ENCODE results near the gene IQSEC1. TPM values are rescaled to one million over a fixed set of nuclear protein-coding genes. Genes with fewer than 3 reads are reported as not detected.
A peak's percentile ranks its signal among the peaks of the same experiment; 100 is the strongest.

IQSEC1 gene
- total RNA-seq, 4 donors from 2014 or later: 31.9 to 35.8 (median 34.8) TPM

DNA sequence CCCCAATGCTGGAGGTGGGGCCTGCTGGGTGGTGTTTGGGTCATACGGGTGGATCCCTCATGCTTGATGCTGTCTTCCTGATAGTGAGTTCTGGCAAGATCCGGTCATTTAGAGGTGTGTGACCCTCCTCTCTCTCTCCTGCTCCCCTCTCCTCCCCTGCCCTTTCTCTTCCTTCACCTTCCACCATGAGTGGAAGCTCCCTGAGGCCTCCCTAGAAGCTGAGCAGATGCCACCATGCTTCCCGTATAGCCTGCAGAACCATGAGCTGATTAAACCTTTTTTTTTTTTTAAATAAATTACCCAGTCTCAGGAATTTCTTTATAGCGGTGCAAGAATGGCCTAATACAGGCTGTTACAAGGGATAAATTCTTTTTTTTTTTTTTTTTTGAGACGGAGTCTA, 36.3 kb upstream of the IQSEC1 start:
- intact Hi-C loops (cut with DNase I; ENCODE audit: low total_unique reads): no loop called here
- TF ChIP-seq POLR2A (IDR thresholded peaks at IDR 0.05): no peak
- TF ChIP-seq, protein P1, sequence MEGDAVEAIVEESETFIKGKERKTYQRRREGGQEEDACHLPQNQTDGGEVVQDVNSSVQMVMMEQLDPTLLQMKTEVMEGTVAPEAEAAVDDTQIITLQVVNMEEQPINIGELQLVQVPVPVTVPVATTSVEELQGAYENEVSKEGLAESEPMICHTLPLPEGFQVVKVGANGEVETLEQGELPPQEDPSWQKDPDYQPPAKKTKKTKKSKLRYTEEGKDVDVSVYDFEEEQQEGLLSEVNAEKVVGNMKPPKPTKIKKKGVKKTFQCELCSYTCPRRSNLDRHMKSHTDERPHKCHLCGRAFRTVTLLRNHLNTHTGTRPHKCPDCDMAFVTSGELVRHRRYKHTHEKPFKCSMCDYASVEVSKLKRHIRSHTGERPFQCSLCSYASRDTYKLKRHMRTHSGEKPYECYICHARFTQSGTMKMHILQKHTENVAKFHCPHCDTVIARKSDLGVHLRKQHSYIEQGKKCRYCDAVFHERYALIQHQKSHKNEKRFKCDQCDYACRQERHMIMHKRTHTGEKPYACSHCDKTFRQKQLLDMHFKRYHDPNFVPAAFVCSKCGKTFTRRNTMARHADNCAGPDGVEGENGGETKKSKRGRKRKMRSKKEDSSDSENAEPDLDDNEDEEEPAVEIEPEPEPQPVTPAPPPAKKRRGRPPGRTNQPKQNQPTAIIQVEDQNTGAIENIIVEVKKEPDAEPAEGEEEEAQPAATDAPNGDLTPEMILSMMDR (IDR thresholded peaks at IDR 0.05): no peak
- WGBS, 2 donors: 91 to 94% methylated on average over 5 of the region's 5 CpGs
- no peak for DNase-seq (ENCODE audit: low spot score in 2 of 2)
- H3K4me3 ChIP-seq (ENCODE audit: low read depth, poor library complexity, severe bottlenecking): no peak overlapping the region

DNA sequence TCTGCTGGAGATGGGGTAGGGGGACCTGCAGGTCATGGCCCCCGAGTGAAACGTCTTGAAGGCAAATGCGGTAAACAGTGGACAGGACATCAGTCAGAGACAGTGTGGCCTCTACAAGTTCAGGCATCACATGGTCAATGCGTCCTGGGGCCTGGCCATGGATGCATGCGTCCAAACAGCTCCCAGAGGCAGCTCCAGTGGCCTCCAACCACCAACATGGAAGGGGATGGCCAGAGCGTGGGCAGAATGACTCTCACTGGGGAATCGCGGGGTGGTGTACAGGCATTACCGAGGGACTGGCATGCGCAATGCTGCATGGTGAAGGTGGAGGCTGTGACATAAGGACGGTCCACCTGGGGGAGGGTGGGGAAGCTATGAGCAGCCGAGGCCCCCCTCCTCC, 35.6 kb upstream of the IQSEC1 start:
- no peak for TF ChIP-seq POLR2A (IDR thresholded peaks at IDR 0.05)
- TF ChIP-seq, protein P1 (IDR thresholded peaks at IDR 0.05): no peak
- 90% methylated on average over 12 of the region's 12 CpGs for WGBS, 2 donors
- intact Hi-C loops (cut with DNase I; ENCODE audit: low total_unique reads): no loop called here
- no peak overlapping the region for H3K4me3 ChIP-seq (ENCODE audit: low read depth, poor library complexity, severe bottlenecking)
- peak in 1 of 2 donors; percentile 39 for DNase-seq (ENCODE audit: low spot score in 2 of 2)

DNA sequence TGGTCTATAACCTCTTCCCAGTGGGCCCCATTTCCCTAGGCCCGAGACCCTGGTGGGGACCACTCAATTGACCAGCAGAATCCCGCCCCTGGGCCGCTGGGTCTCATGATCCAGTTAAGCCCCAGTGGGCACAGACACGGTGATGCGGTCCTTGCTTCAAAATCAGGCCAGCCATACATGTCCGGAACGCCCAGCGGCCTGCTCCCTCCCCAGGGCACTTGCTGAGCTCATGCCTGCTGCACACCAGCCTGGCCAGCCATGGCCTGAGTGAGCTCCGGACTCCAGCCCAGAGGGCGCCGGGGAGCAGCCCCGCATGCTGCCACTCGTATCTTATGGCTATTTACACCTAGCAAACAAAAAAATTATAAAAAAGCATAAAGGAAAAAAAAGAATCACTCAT, 34.4 kb upstream of the IQSEC1 start:
- intact Hi-C loops (cut with DNase I; ENCODE audit: low total_unique reads): no loop called here
- TF ChIP-seq POLR2A (IDR thresholded peaks at IDR 0.05): no peak
- TF ChIP-seq, protein P1 (IDR thresholded peaks at IDR 0.05): no peak
- WGBS, 2 donors: 86 to 87% methylated on average over 12 to 13 of the region's 13 CpGs
- no peak overlapping the region for H3K4me3 ChIP-seq (ENCODE audit: low read depth, poor library complexity, severe bottlenecking)
- DNase-seq (ENCODE audit: low spot score in 2 of 2): no peak

DNA sequence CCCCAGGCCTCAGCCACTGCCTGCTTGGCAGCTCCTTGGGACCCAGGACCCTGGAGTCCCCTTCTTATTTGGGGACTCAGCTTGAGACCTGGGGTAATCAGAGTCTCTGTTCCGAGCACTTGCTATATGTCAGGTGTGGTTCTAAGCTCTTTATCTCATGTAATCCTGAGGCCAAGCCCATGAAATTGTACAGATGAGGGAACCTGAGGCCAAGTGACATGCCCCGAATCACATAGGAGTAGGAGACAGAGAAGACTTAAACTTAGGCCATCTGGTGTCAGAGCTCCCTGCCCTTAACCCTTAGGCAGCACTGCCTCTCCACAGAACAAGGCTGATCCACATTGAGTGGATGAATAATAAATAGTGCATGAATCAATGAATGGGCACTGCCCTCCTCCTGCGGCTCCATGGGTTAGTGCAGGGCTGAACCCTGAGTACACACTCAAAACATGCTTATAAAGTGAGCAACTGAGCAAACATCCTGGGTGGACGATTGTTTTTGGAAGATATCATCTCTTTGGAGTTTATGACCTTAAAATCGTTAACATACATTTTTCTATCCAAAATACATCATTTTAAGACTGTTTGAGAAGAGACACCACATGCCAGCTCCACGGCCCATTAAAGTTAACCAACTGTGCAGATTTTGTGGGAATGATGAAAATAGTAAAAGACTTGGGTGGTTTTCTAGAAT, 33.2 kb upstream of the IQSEC1 start:
- DNase-seq (ENCODE audit: low spot score in 2 of 2): no peak
- whole genome bisulfite sequencing, 2 donors: 74 to 77% methylated on average over 6 of the region's 6 CpGs
- no peak overlapping the region for H3K4me3 ChIP-seq (ENCODE audit: low read depth, poor library complexity, severe bottlenecking)
- TF ChIP-seq, protein P1 (IDR thresholded peaks at IDR 0.05): no peak
- no peak for TF ChIP-seq POLR2A (IDR thresholded peaks at IDR 0.05)
- intact Hi-C loops (cut with DNase I; ENCODE audit: low total_unique reads): no loop called here

DNA sequence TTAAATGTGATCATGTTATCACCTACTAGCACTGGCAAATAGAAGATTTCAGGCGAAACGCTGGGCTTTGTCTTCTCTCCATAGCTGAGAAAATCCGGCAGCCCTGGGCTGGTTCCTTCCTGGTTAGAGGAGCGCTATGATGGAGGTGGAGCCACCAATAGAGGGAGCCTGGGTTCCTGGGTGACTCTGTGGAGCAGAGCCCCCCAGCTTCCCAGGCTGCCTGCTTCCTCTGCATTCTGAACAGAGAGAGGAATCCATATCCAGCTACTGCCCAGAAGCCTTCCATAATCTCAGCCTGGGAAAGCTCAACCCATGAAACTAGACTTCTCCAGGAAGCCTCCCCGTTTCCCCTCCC, 32.6 kb upstream of the IQSEC1 start:
- no peak for DNase-seq (ENCODE audit: low spot score in 2 of 2)
- intact Hi-C loops (cut with DNase I; ENCODE audit: low total_unique reads): no loop called here
- WGBS, 2 donors: 93 to 95% methylated on average over 5 of the region's 5 CpGs
- H3K4me3 ChIP-seq (ENCODE audit: low read depth, poor library complexity, severe bottlenecking): no peak overlapping the region
- TF ChIP-seq, protein P1 (IDR thresholded peaks at IDR 0.05): no peak
- no peak for TF ChIP-seq POLR2A (IDR thresholded peaks at IDR 0.05)

All from lower leg skin (tissue), 4 donors.